ENCODE measurements around the gene MAGI1.

MAGI1 gene

DNA sequence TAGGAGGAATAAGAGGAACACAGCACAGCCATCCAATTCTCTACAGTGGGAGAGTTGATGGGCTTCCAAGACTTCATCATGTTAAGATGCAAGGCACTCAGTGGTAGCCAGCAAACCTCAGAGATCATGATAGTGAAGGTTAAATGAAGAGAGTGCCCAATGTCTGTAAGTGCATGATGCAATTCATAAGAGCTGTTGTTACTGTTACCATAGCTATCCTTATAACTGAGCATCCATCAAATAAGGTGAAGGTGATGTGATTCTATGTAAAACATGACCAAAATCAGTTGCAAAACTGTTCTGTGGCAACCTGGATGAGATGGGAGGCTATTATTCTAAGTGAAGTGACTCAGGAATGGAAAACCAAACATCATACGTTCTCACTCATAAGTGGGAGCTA lies 289.7 kb downstream of the MAGI1 start:
- no peaks in the 10 kb centered on the region for H3K36me3 ChIP-seq
- no peaks in the 10 kb centered on the region for H3K27me3 ChIP-seq
- DNase-seq, result no peak
- H3K4me1 ChIP-seq, result no peaks in the 10 kb centered on the region
- no peak overlapping the region for H3K27ac ChIP-seq
- TF ChIP-seq, protein P1, sequence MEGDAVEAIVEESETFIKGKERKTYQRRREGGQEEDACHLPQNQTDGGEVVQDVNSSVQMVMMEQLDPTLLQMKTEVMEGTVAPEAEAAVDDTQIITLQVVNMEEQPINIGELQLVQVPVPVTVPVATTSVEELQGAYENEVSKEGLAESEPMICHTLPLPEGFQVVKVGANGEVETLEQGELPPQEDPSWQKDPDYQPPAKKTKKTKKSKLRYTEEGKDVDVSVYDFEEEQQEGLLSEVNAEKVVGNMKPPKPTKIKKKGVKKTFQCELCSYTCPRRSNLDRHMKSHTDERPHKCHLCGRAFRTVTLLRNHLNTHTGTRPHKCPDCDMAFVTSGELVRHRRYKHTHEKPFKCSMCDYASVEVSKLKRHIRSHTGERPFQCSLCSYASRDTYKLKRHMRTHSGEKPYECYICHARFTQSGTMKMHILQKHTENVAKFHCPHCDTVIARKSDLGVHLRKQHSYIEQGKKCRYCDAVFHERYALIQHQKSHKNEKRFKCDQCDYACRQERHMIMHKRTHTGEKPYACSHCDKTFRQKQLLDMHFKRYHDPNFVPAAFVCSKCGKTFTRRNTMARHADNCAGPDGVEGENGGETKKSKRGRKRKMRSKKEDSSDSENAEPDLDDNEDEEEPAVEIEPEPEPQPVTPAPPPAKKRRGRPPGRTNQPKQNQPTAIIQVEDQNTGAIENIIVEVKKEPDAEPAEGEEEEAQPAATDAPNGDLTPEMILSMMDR (IDR thresholded peaks at IDR 0.05), result no peak
- H3K9me3 ChIP-seq, result no peaks in the 10 kb centered on the region
- H3K4me3 ChIP-seq, result no peak overlapping the region
- intact Hi-C loops (cut with DNase I; ENCODE audit: low total_unique reads), result no loop called here

DNA sequence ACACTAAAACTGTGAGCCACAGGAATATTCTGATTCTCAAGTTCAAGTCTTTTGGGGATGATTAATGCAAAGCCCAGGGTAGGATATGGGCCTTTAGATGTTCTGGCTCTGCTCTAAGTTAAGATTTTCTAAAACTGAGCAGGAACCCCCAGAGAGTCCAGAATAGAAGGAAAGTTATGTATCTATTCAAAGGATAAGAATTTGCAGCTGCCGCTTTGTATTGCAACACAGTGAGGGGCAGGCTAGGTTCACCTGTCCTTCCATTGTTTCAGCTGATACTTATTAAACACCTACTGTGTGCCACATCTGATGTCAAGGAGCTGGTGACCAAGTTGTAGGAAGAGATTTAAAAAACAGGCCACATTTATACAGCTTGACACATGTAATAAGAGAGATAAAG lies 290.4 kb downstream of the MAGI1 start:
- TF ChIP-seq, protein P1 (IDR thresholded peaks at IDR 0.05), result no peak
- intact Hi-C loops (cut with DNase I; ENCODE audit: low total_unique reads), result no loop called here
- no peaks in the 10 kb centered on the region for H3K36me3 ChIP-seq
- H3K27ac ChIP-seq, result no peak overlapping the region
- H3K27me3 ChIP-seq, result no peaks in the 10 kb centered on the region
- no peaks in the 10 kb centered on the region for H3K9me3 ChIP-seq
- H3K4me1 ChIP-seq, result no peaks in the 10 kb centered on the region
- H3K4me3 ChIP-seq, result no peak overlapping the region
- DNase-seq, result no peak

DNA sequence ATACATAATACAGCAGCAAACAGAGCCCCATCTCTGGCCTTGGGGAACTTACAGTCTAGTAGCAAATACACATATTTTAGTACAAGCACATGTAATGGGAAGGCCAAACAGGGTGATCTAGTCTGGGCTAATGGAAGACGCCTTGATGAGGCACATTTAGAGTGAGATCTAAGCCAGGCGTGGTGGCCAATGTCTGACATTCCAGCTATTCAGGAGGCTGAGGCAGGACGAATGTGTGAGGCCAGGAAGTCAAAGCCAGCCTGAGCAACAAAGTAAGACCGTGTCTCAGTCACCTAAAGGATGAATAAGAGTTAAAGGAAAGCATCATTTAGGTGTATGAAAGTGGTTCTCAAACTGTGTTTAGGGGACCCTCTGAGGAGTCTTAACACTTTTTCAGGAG lies 291.9 kb downstream of the MAGI1 start:
- Histone ChIP-seq H3K27ac (no peak overlapping the region), H3K9me3 (no peaks in the 10 kb centered on the region), H3K4me3 (no peak overlapping the region), H3K27me3 (no peaks in the 10 kb centered on the region), H3K4me1 (no peaks in the 10 kb centered on the region), H3K36me3 (no peaks in the 10 kb centered on the region)
- intact Hi-C loops (cut with DNase I; ENCODE audit: low total_unique reads), result no loop called here
- DNase-seq, result no peak
- TF ChIP-seq, protein P1 (IDR thresholded peaks at IDR 0.05), result no peak

DNA sequence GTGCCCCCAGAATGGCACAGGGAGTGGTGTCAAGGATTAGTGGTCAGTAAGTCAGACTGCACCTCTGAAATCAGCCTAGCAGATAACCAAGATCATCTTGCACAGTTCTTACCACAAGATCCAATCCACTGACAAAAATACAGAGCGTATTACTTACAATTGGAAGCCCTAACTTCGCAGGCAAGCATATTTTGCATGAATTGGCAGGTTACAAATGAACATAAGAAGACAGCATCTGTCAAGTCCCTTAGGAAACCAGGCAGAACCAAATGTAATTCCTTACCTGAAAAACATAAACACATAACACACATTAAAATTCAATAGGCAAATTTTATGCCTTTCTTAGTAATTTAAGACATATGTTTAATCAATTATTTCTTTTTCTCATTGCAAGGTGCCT lies 293.4 kb downstream of the MAGI1 start:
- no peak overlapping the region for H3K4me3 ChIP-seq
- no peaks in the 10 kb centered on the region for H3K9me3 ChIP-seq
- H3K4me1 ChIP-seq, result no peaks in the 10 kb centered on the region
- no peak for DNase-seq
- intact Hi-C loops (cut with DNase I; ENCODE audit: low total_unique reads), result no loop called here
- no peaks in the 10 kb centered on the region for H3K36me3 ChIP-seq
- TF ChIP-seq, protein P1 (IDR thresholded peaks at IDR 0.05), result no peak
- H3K27me3 ChIP-seq, result no peaks in the 10 kb centered on the region
- H3K27ac ChIP-seq, result no peak overlapping the region

DNA sequence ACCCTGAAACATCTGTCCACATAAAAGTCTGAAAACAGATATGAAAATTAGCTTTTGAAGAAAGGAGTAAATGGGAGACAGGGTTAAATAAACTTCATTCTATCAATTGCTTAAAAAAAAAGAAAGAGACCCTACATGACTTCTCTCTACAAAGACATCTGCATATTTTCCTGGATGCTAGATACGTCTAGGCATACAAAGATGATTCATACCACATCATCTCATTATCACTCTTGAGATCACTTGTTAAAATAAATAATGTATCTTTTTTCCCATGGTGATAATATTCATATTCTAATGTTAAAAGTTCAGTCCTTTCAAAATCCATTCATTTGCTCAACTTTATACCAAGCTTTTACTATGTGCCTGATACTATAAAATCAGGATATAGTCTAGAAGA lies 295.8 kb downstream of the MAGI1 start:
- H3K27me3 ChIP-seq, result no peaks in the 10 kb centered on the region
- DNase-seq, result no peak
- H3K27ac ChIP-seq, result no peak overlapping the region
- H3K4me3 ChIP-seq, result no peak overlapping the region
- H3K9me3 ChIP-seq, result no peaks in the 10 kb centered on the region
- intact Hi-C loops (cut with DNase I; ENCODE audit: low total_unique reads), result no loop called here
- H3K4me1 ChIP-seq, result no peaks in the 10 kb centered on the region
- no peaks in the 10 kb centered on the region for H3K36me3 ChIP-seq
- TF ChIP-seq, protein P1 (IDR thresholded peaks at IDR 0.05), result no peak

DNA sequence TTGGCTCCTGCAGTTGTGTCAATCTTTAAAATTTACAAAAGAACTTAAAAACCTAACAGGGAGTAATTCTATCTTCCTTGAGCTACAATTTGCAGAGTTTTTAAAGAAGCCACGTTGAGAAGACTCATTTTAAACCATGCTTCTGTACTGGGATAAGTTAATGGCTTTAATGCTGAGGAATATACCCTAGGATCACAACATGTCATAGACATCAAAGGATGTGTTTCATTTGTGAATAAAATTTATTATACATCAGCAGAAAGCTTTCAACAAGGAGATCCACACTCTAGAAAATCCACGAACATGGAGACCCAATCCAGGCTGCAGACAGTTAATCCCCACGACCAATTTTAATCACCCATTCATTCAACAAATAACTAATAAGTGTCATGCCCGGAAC lies 297.2 kb downstream of the MAGI1 start:
- Histone ChIP-seq H3K4me3 (no peak overlapping the region), H3K27me3 (no peaks in the 10 kb centered on the region), H3K36me3 (no peaks in the 10 kb centered on the region), H3K9me3 (no peaks in the 10 kb centered on the region), H3K27ac (no peak overlapping the region), H3K4me1 (no peaks in the 10 kb centered on the region)
- no peak for DNase-seq
- TF ChIP-seq, protein P1 (IDR thresholded peaks at IDR 0.05), result no peak
- intact Hi-C loops (cut with DNase I; ENCODE audit: low total_unique reads), result no loop called here

Data from tibial artery (tissue), 4 donors.